ENCODE data around the gene PHYH.

DNA sequence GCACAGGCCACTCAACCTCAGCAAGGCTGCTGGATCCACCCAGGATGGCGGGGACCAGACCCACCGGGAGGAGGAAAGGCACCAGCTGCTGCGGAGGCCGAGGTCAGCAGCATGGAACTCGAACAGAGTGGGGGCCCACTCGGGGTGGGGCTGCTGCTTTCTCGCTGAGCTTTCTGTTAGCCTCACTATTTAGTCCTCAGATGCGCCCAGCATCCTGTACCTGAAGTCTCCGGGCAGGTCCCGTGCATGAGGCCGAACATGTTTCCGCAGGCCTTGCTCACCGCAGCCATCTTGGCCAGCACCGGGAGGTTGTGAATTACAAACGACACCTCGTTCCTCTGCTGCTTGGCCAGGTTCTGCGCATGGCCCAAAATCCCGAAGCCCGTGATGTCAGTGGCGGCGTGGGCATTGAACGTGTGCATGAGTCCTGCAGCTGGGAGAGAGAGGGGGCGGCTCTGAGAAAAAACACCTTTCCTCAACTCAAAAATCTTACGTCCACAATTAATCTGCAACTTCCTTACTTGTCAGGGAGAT lies 22.8 kb upstream of the PHYH start:
- TF ChIP-seq, protein P1, sequence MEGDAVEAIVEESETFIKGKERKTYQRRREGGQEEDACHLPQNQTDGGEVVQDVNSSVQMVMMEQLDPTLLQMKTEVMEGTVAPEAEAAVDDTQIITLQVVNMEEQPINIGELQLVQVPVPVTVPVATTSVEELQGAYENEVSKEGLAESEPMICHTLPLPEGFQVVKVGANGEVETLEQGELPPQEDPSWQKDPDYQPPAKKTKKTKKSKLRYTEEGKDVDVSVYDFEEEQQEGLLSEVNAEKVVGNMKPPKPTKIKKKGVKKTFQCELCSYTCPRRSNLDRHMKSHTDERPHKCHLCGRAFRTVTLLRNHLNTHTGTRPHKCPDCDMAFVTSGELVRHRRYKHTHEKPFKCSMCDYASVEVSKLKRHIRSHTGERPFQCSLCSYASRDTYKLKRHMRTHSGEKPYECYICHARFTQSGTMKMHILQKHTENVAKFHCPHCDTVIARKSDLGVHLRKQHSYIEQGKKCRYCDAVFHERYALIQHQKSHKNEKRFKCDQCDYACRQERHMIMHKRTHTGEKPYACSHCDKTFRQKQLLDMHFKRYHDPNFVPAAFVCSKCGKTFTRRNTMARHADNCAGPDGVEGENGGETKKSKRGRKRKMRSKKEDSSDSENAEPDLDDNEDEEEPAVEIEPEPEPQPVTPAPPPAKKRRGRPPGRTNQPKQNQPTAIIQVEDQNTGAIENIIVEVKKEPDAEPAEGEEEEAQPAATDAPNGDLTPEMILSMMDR (IDR thresholded peaks at IDR 0.05; ENCODE audit: insufficient read depth, low read length, poor library complexity, severe bottlenecking) = no peak
- no peak for TF ChIP-seq EZH2phosphoT487 (conservative IDR thresholded peaks at IDR 0.05; ENCODE audit: low read length)
